CD8-positive, alpha-beta memory T cell (primary cell): ENCODE data around the gene ABHD5. TPM values are rescaled to one million over a fixed set of nuclear protein-coding genes. Genes with fewer than 3 reads are reported as not detected.

Source experiments
- CTCF ChIA-PET: fragments of 350-600 bp; sonication (Branson Sonifier 250); formaldehyde crosslinking; loops from one replicate; lab custom pipeline; 2021; ENCODE audit warnings: antibody characterized with exemption; lab: Charles Lee
- POLR2A ChIA-PET: fragments of 350-600 bp; sonication (Branson Sonifier 250); formaldehyde crosslinking; loops from one replicate; lab custom pipeline; 2021; ENCODE audit warnings: antibody characterized with exemption; lab: Charles Lee
- DNase-seq, 5 donors: peaks; one replicate each; pipeline versions ENCODE4 v3.0.0 to v3.0.0-alpha.2; 2020 to 2022; ENCODE audit warnings: mixed read lengths in 1 of 5
- H3K27ac ChIP-seq: one replicate; pipeline ENCODE4 v1.7.0; 2013; ENCODE audit warnings: low read depth, mild to moderate bottlenecking, low read length, moderate library complexity
- H3K27me3 ChIP-seq: 2 replicates; pipeline ENCODE4 v1.7.0; 2013; ENCODE audit warnings: low read length, mild to moderate bottlenecking; ENCODE audit not compliant: insufficient read depth, poor library complexity, severe bottlenecking
- H3K36me3 ChIP-seq: 2 replicates; pipeline ENCODE4 v1.7.0; 2013; ENCODE audit warnings: mild to moderate bottlenecking, low read length, moderate library complexity; ENCODE audit not compliant: insufficient read depth
- H3K4me1 ChIP-seq: 2 replicates; pipeline ENCODE4 v1.7.0; 2013; ENCODE audit warnings: mild to moderate bottlenecking, low read length, moderate library complexity; ENCODE audit not compliant: insufficient read depth
- H3K4me3 ChIP-seq: 2 replicates; pipeline ENCODE4 v1.7.0; 2013; ENCODE audit warnings: mild to moderate bottlenecking, low read length
- H3K9me3 ChIP-seq: 2 replicates; pipeline ENCODE4 v1.7.0; 2013; ENCODE audit warnings: mild to moderate bottlenecking, low read length
- H3K27ac Mint-ChIP-seq, 8 donors: one replicate each; pipeline ENCODE4 v1.8.0; 2020 to 2021; ENCODE audit warnings: mixed read lengths in 8 of 8, mild to moderate bottlenecking in 6 of 8, inconsistent platforms in 3 of 8, moderate library complexity in 3 of 8
- H3K27me3 Mint-ChIP-seq, 2 donors: one replicate each; pipeline ENCODE4 v1.8.0; 2020 to 2021; ENCODE audit warnings: mixed read lengths in 2 of 2, mild to moderate bottlenecking in 1 of 2, moderate library complexity in 1 of 2
- H3K36me3 Mint-ChIP-seq, 3 donors: one replicate each; pipeline ENCODE4 v1.8.0; 2020 to 2021; ENCODE audit warnings: mixed read lengths in 3 of 3, inconsistent platforms in 1 of 3, mild to moderate bottlenecking in 1 of 3
- H3K4me1 Mint-ChIP-seq, 3 donors: one replicate each; pipeline ENCODE4 v1.8.0; 2020 to 2021; ENCODE audit warnings: mixed read lengths in 3 of 3, inconsistent platforms in 1 of 3, mild to moderate bottlenecking in 1 of 3
- H3K4me3 Mint-ChIP-seq, 7 donors: one replicate each; pipeline ENCODE4 v1.8.0; 2020 to 2021; ENCODE audit warnings: mixed read lengths in 7 of 7, mild to moderate bottlenecking in 6 of 7, moderate library complexity in 4 of 7, inconsistent platforms in 2 of 7
- H3K9me3 Mint-ChIP-seq, 5 donors: one replicate each; pipeline ENCODE4 v1.8.0; 2020 to 2022; ENCODE audit warnings: mixed read lengths in 5 of 5, mild to moderate bottlenecking in 3 of 5, moderate library complexity in 2 of 5, inconsistent platforms in 1 of 5
- polyA plus RNA-seq: library from polyadenylated mRNA; unstranded; fragments of 300-500 nt; fragmentation: Illumina TruSeq; gene quantifications from one replicate; pipeline ENCODE4 v1.2.3, GENCODE V29; 2021
- total RNA-seq, 2 experiments: library from RNA; stranded (reverse); gene quantifications; one replicate each; pipeline ENCODE4 v1.2.3, GENCODE V29; 2021

The ABHD5 gene
- total RNA-seq (10 to 100 TPM; 17.0 to 18.0 TPM), polyA plus RNA-seq (6.8 TPM)

DNA sequence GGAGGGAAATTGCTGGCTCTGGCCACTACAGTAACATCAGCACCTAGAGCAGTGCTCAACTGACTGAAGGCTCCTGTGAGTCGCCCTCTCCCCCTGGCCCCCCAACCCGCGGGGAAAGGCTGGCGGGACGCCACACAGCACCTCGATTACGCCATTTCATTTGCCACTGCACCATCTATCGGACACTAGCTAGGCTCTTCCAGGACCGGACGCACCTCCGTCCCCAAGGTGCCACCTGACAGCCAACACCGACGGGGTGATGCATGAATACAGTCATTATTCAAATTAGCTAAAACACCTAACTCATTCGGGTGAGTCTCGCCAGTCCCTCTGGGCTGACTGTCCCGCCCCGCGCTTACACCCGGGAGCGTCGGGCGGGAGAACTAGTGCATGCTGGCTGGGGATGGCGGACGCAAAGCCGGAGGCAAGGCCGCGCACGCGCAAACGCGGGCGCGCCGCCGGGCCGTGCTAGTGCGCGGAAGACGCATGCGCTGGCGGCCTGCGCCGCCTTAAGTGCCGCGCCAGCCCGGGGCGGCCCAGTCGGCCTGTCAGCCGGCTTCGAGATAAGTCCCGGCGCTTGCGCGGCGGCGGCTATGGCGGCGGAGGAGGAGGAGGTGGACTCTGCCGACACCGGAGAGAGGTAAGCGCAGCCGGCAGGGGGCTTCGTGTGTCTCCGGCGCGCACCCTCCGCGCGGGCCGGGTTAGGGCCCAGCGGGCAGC is at the start of gene ABHD5:
Gene ABHD5 (plus strand): TSS at position 539 of the 720 bp plus-strand sequence. CDS start 55 bp downstream, at position 594.
- Histone ChIP-seq H3K4me3 (peak within 1 kb of the TSS; percentile 90), H3K9me3 (no peaks in the 10 kb centered on the region), H3K27ac (peak within 1 kb of the TSS; percentile 86), H3K36me3 (no peaks in the 10 kb centered on the region), H3K27me3 (no peaks in the 10 kb centered on the region), H3K4me1 (peaks cover 13% of the 10 kb centered on the region)
- DNase-seq, result peak; percentile 91 to 98 (median 95)
- peak within 1 kb of the TSS; percentile 90 to 97 (median 95) for H3K4me3 Mint-ChIP-seq
- POLR2A ChIA-PET, result no interaction called here
- H3K27ac Mint-ChIP-seq, result peak within 1 kb of the TSS; percentile 86 to 95 (median 93)
- CTCF ChIA-PET, result interaction anchor here (1.2 kb wide), 1 partner anchor 71 kb away, joined by 3 read pairs; no protein-coding TSS in a partner anchor
- no peaks in the 10 kb centered on the region for H3K9me3 Mint-ChIP-seq
- H3K36me3 Mint-ChIP-seq, result peaks cover 0 to 5% (median 1%) of the 10 kb centered on the region in 3 donors
- H3K4me1 Mint-ChIP-seq, result peaks cover 31 to 37% (median 34%) of the 10 kb centered on the region in 3 donors
- peaks cover 0 to 3% of the 10 kb centered on the region in 2 donors for H3K27me3 Mint-ChIP-seq

- DNase-seq, result no peak
- Histone ChIP-seq H3K27me3 (no peaks in the 10 kb centered on the region), H3K36me3 (no peaks in the 10 kb centered on the region), H3K9me3 (no peaks in the 10 kb centered on the region), H3K4me1 (no peaks in the 10 kb centered on the region), H3K27ac (no peak overlapping the region), H3K4me3 (no peak overlapping the region)
- Mint-ChIP-seq H3K27me3 (peaks cover 16 to 26% of the 10 kb centered on the region in 2 donors), H3K27ac (no peak overlapping the region), H3K36me3 (no peaks in the 10 kb centered on the region), H3K4me1 (peaks cover 0 to 5% (median 0%) of the 10 kb centered on the region in 3 donors), H3K4me3 (no peak overlapping the region), H3K9me3 (no peaks in the 10 kb centered on the region)
- POLR2A ChIA-PET, result no interaction called here
- CTCF ChIA-PET, result no interaction called here
These were observed 49.2 kb upstream of the ABHD5 start for GRCh38 chr3:43641306-43642114.

- H3K4me3 ChIP-seq, result no peak overlapping the region
- Mint-ChIP-seq H3K36me3 (no peaks in the 10 kb centered on the region), H3K27ac (no peak overlapping the region), H3K9me3 (no peaks in the 10 kb centered on the region), H3K4me1 (no peaks in the 10 kb centered on the region), H3K27me3 (peaks cover 11 to 37% of the 10 kb centered on the region in 2 donors), H3K4me3 (no peak overlapping the region)
- ChIA-PET POLR2A (no interaction called here), CTCF (no interaction called here)
- H3K9me3 ChIP-seq, result no peaks in the 10 kb centered on the region
- H3K36me3 ChIP-seq, result no peaks in the 10 kb centered on the region
- no peaks in the 10 kb centered on the region for H3K4me1 ChIP-seq
- no peak for DNase-seq
- no peak overlapping the region for H3K27ac ChIP-seq
- no peaks in the 10 kb centered on the region for H3K27me3 ChIP-seq
These were observed 46.3 kb upstream of the ABHD5 start for GRCh38 chr3:43644443-43644842.

DNA sequence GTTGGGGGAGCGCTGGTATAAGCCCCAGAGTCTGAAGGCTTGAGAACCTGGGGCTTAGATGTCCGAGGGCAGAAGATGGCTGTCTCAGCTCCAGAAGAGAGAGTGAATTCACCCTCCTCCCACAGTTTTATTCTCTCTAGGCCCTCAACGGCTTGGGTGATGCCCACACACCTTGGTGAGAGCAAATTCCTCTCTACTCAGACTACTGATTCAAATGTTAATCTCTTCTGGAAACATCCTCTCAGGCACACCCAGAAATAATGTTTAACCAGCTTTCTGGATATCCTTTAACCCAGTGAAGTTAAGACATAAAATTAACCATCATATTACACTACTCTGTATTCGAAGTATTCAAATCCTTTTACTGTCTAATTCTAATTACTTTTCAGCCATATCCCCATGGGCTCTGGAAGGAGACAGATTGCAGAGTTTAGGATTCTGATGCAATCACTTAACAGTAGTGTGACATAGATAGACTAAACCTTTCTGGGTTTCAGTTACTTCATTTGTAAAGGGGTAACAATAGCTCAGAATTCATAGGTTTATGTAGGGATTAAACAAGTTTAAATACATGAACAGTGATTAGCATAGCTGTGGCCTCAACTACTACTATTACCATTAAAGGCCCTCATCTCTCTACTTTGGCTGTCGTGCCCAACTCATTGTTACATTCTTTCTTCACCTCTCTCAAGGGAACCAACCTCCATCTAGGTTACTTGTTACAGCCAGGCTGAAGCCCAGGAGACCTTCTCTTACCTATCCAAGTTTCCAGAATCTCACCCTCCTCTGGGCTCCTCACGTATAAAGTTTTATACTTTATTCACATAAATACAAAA is 43.2 kb upstream of the ABHD5 start:
- no peaks in the 10 kb centered on the region for H3K4me1 Mint-ChIP-seq
- peaks cover 6 to 46% of the 10 kb centered on the region in 2 donors for H3K27me3 Mint-ChIP-seq
- Histone ChIP-seq H3K4me3 (no peak overlapping the region), H3K36me3 (no peaks in the 10 kb centered on the region), H3K9me3 (no peaks in the 10 kb centered on the region), H3K27ac (no peak overlapping the region), H3K27me3 (no peaks in the 10 kb centered on the region), H3K4me1 (no peaks in the 10 kb centered on the region)
- no peak overlapping the region for H3K4me3 Mint-ChIP-seq
- no peaks in the 10 kb centered on the region for H3K36me3 Mint-ChIP-seq
- DNase-seq, result no peak
- H3K27ac Mint-ChIP-seq, result no peak overlapping the region
- no peaks in the 10 kb centered on the region for H3K9me3 Mint-ChIP-seq
- POLR2A ChIA-PET, result no interaction called here
- CTCF ChIA-PET, result interaction anchor here (0.6 kb wide), 1 partner anchor 837 kb away, joined by 5 read pairs; no protein-coding TSS in a partner anchor

- Histone ChIP-seq H3K4me3 (no peak overlapping the region), H3K27ac (no peak overlapping the region), H3K9me3 (no peaks in the 10 kb centered on the region), H3K27me3 (no peaks in the 10 kb centered on the region), H3K36me3 (no peaks in the 10 kb centered on the region), H3K4me1 (no peaks in the 10 kb centered on the region)
- ChIA-PET POLR2A (no interaction called here), CTCF (no interaction called here)
- no peaks in the 10 kb centered on the region for H3K9me3 Mint-ChIP-seq
- DNase-seq, result no peak
- H3K4me1 Mint-ChIP-seq, result no peaks in the 10 kb centered on the region
- no peak overlapping the region for H3K27ac Mint-ChIP-seq
- H3K36me3 Mint-ChIP-seq, result no peaks in the 10 kb centered on the region
- H3K27me3 Mint-ChIP-seq, result peaks cover 5 to 43% of the 10 kb centered on the region in 2 donors
- H3K4me3 Mint-ChIP-seq, result no peak overlapping the region
These were observed 41.8 kb upstream of the ABHD5 start for GRCh38 chr3:43648957-43649356.

- H3K4me1 ChIP-seq, result no peaks in the 10 kb centered on the region
- no peaks in the 10 kb centered on the region for H3K4me1 Mint-ChIP-seq
- H3K36me3 ChIP-seq, result no peaks in the 10 kb centered on the region
- ChIA-PET CTCF (no interaction called here), POLR2A (no interaction called here)
- H3K4me3 ChIP-seq, result no peak overlapping the region
- no peaks in the 10 kb centered on the region for H3K36me3 Mint-ChIP-seq
- H3K27ac Mint-ChIP-seq, result no peak overlapping the region
- H3K9me3 Mint-ChIP-seq, result no peaks in the 10 kb centered on the region
- DNase-seq, result no peak
- no peak overlapping the region for H3K4me3 Mint-ChIP-seq
- no peaks in the 10 kb centered on the region for H3K27me3 ChIP-seq
- H3K27ac ChIP-seq, result no peak overlapping the region
- no peaks in the 10 kb centered on the region for H3K9me3 ChIP-seq
- peaks cover 6 to 41% of the 10 kb centered on the region in 2 donors for H3K27me3 Mint-ChIP-seq
These were observed 41.3 kb upstream of the ABHD5 start for GRCh38 chr3:43649365-43649968.

DNA sequence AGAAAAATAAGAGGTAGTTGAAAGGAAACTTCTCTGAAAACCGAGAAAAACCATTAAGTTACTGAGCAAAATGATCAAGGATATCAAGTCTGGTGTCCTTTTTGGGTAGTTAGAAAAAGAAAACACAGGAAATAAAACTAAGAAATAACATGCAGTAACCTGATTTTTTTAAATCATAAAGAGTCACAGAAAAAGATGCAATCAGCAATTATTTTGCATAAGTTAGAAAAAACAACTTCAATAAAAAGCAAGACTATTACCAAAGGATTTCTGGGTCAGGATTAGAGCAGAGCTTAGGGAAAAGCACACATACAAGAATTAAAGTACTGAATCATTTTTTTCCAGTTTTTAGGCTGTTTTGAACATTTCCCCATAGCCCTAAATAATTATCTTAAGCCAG is 40.4 kb upstream of the ABHD5 start:
- Histone ChIP-seq H3K9me3 (no peaks in the 10 kb centered on the region), H3K27ac (no peak overlapping the region), H3K36me3 (no peaks in the 10 kb centered on the region), H3K4me3 (no peak overlapping the region), H3K27me3 (no peaks in the 10 kb centered on the region), H3K4me1 (no peaks in the 10 kb centered on the region)
- H3K4me3 Mint-ChIP-seq, result no peak overlapping the region
- H3K27ac Mint-ChIP-seq, result peak overlapping the region in 1 of 8 donors; percentile 72
- DNase-seq, result no peak
- no peaks in the 10 kb centered on the region for H3K4me1 Mint-ChIP-seq
- CTCF ChIA-PET, result no interaction called here
- H3K27me3 Mint-ChIP-seq, result peaks cover 7 to 36% of the 10 kb centered on the region in 2 donors
- H3K9me3 Mint-ChIP-seq, result no peaks in the 10 kb centered on the region
- POLR2A ChIA-PET, result no interaction called here
- H3K36me3 Mint-ChIP-seq, result no peaks in the 10 kb centered on the region
